ENCODE results near the gene RNPEPL1. TPM values are rescaled to one million over a fixed set of nuclear protein-coding genes. Genes with fewer than 3 reads are reported as not detected.

Gene RNPEPL1
- total RNA-seq, 3 donors from 2014 or later (not counting 1 experiment from before 2014, with no cell fraction given) = 145 to 167 (median 164) TPM

- H3K27ac ChIP-seq (ENCODE audit: low read length) = peak overlapping the region; percentile 21
- peaks cover 10% of the 10 kb centered on the region for H3K36me3 ChIP-seq (ENCODE audit: control insufficient read depth, insufficient read depth, low read length)
- 83% methylated on average over 2 of the region's 3 CpGs for WGBS (ENCODE audit: insufficient coverage)
- H3K4me1 Mint-ChIP-seq = peaks cover 46 to 73% of the 10 kb centered on the region in 2 donors
- H3K4me3 ChIP-seq (ENCODE audit: low read length) = no peak overlapping the region
- no peaks in the 10 kb centered on the region for H3K9me3 Mint-ChIP-seq
- no peaks in the 10 kb centered on the region for H3K9me3 ChIP-seq (ENCODE audit: control insufficient read depth, insufficient read depth, low read length)
- H3K27me3 ChIP-seq (ENCODE audit: control insufficient read depth, insufficient read depth, low read length) = no peaks in the 10 kb centered on the region
- H3K36me3 Mint-ChIP-seq = no peaks in the 10 kb centered on the region
- H3K4me1 ChIP-seq (ENCODE audit: control insufficient read depth, insufficient read depth, low read length) = peaks cover 64% of the 10 kb centered on the region
- intact Hi-C loops (cut with micrococcal nuclease) = no loop called here
- H3K27me3 Mint-ChIP-seq (ENCODE audit: low read depth in 2 of 2) = no peaks in the 10 kb centered on the region
- peak overlapping the region; percentile 99 for H3K27ac Mint-ChIP-seq
- H3K4me3 Mint-ChIP-seq = peak overlapping the region; percentile 68
- ATAC-seq (no peak), DNase-seq (no peak)
- no peak for TF ChIP-seq CTCF (IDR thresholded peaks at IDR 0.05)
These were observed 9.0 kb upstream of the RNPEPL1 start for GRCh38 chr2:240559286-240559685.

GRCh38 chr2:240560084-240560479, 8.2 kb upstream of the RNPEPL1 start, which contains the start of gene DUSP28:
Gene DUSP28, plus strand, starts transcription at chr2:240560357. Its CDS starts 328 bp downstream, at chr2:240560685.
- intact Hi-C loops (cut with micrococcal nuclease) = loop anchor here (1.0 to 10.0 kb wide), 4 partner anchors 9 to 1203 kb away; partner anchors contain the start of genes HDLBP and SEPTIN2
- no peaks in the 10 kb centered on the region for H3K36me3 Mint-ChIP-seq
- Histone ChIP-seq H3K9me3 (ENCODE audit: control insufficient read depth, insufficient read depth, low read length) (no peaks in the 10 kb centered on the region), H3K27ac (ENCODE audit: low read length) (peak within 1 kb of the TSS; percentile 96), H3K27me3 (ENCODE audit: control insufficient read depth, insufficient read depth, low read length) (no peaks in the 10 kb centered on the region), H3K36me3 (ENCODE audit: control insufficient read depth, insufficient read depth, low read length) (peaks cover 4% of the 10 kb centered on the region), H3K4me1 (ENCODE audit: control insufficient read depth, insufficient read depth, low read length) (peaks cover 72% of the 10 kb centered on the region), H3K4me3 (ENCODE audit: low read length) (peak within 1 kb of the TSS; percentile 62)
- H3K27ac Mint-ChIP-seq = peak within 1 kb of the TSS; percentile 99
- DNase-seq = peak; percentile 94
- ATAC-seq = peak; percentile 60 to 79 (median 70)
- H3K27me3 Mint-ChIP-seq (ENCODE audit: low read depth in 2 of 2) = no peaks in the 10 kb centered on the region
- TF ChIP-seq CTCF (IDR thresholded peaks at IDR 0.05) = no peak
- WGBS (ENCODE audit: insufficient coverage) = under 1% methylated on average over 39 of the region's 39 CpGs
- H3K9me3 Mint-ChIP-seq = no peaks in the 10 kb centered on the region
- H3K4me3 Mint-ChIP-seq = peak within 1 kb of the TSS; percentile 93
- H3K4me1 Mint-ChIP-seq = peaks cover 54 to 73% of the 10 kb centered on the region in 2 donors

- Histone ChIP-seq H3K4me3 (ENCODE audit: low read length) (peak overlapping the region; percentile 62), H3K27me3 (ENCODE audit: control insufficient read depth, insufficient read depth, low read length) (no peaks in the 10 kb centered on the region), H3K27ac (ENCODE audit: low read length) (peak overlapping the region; percentile 96), H3K9me3 (ENCODE audit: control insufficient read depth, insufficient read depth, low read length) (no peaks in the 10 kb centered on the region), H3K36me3 (ENCODE audit: control insufficient read depth, insufficient read depth, low read length) (peaks cover 3% of the 10 kb centered on the region), H3K4me1 (ENCODE audit: control insufficient read depth, insufficient read depth, low read length) (peaks cover 78% of the 10 kb centered on the region)
- ATAC-seq = peak; percentile 64 to 85 (median 67)
- peak; percentile 39 for TF ChIP-seq CTCF (IDR thresholded peaks at IDR 0.05)
- H3K36me3 Mint-ChIP-seq = no peaks in the 10 kb centered on the region
- H3K27me3 Mint-ChIP-seq (ENCODE audit: low read depth in 2 of 2) = no peaks in the 10 kb centered on the region
- H3K4me1 Mint-ChIP-seq = peaks cover 60 to 76% of the 10 kb centered on the region in 2 donors
- DNase-seq = peak; percentile 98 to 99
- H3K4me3 Mint-ChIP-seq = peak overlapping the region; percentile 93
- intact Hi-C loops (cut with micrococcal nuclease) = loop anchor here (1.0 to 10.0 kb wide), 6 partner anchors 9 to 1202 kb away; partner anchors contain the start of genes CAPN10, HDLBP and SEPTIN2
- H3K27ac Mint-ChIP-seq = peak overlapping the region; percentile 99
- no peaks in the 10 kb centered on the region for H3K9me3 Mint-ChIP-seq
- WGBS (ENCODE audit: insufficient coverage) = under 1% methylated on average over 101 of the region's 101 CpGs
These were observed 7.6 kb upstream of the RNPEPL1 start for GRCh38 chr2:240560480-240561324.
